Stimulated activated CD4-positive, alpha-beta T cell treated with anti-CD3 and anti-CD28 coated beads, Interleukin-2, amount 100 ng/mL, for 4 hours (primary cell): Measurements from ENCODE around the gene CMYA5.
"Not testable (repeated sequence)": the region's sequence is repeated elsewhere in the genome, so short reads cannot be mapped to it uniquely, and the experiment has no call there.

Source experiments
- DNase-seq: peaks from one replicate; pipeline ENCODE4 v3.0.0-alpha.2; 2020; ENCODE audit warnings: low read depth

Gene CMYA5

DNA sequence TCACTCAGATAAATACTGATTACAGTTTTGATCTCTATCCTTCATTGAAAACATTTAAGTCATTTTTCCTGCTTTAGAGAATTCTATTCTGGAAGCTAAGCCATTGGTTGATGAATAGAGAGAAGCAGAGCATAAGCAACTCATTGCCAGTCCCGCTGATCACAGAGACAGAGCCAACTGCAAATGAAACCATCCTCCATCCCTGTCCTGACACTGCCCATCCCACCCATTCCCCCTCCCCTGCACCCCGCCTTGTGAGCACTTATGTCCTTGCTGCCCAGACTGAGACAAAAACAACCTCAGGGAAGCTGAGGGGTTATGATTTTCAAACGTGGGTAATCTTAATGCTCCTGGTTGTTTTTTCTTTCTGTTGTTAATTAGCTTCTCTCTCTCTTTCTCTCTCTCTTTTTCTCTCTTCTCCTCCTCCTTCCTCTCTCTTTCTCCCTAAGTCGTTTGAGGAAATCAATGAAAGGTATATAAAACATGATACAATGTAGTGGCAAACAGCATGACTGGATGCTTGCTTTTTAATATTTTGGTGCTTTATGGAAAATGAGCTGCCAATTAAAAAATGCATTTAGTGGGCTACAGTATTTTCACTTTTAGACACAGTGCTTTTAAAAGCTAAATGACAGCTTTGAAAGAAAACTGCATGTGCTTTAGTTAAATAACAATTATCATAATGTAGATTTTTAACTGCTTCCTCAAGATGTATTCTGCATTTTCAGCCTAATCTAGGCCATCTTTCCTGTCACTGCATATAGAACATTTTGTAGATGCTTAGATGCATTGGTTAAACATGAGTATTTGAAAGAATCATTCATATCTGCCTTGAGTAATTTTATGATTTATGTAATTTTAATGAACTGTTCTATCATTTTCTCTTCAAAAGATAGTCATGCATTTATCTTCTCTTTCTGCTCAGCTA, 57.3 kb downstream of the CMYA5 start:
- DNase-seq: no peak

- DNase-seq: no peak
Measured at GRCh38 chr5:79750611-79751510, 61.2 kb downstream of the CMYA5 start.

GRCh38 chr5:79753092-79753491, 63.5 kb downstream of the CMYA5 start:
- DNase-seq: no peak

- DNase-seq: no peak
Measured at GRCh38 chr5:79753877-79754645, 64.4 kb downstream of the CMYA5 start.

GRCh38 chr5:79754865-79755555, 65.4 kb downstream of the CMYA5 start:
- no peak for DNase-seq

GRCh38 chr5:79756076-79756475, 66.4 kb downstream of the CMYA5 start:
- DNase-seq: no peak

DNA sequence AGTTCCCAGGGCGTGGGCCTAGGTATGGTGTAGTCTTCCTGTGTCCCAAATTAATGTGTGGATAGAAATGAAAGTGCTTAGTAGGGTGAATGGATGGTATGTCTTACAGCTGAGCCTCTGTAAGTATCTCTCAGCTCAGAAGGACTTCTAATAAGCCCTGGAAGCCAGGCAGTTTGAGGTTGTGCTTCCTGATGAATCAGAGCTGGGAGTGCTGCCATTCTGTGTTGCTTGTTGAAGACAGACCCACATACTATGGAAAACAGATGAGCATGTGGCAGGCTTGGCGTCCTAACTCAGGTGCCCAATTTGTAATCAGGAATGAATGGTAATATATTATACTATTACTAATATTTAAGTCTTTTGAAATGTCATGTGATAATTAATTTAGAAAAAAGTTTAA, 69.8 kb downstream of the CMYA5 start:
- no peak for DNase-seq

DNA sequence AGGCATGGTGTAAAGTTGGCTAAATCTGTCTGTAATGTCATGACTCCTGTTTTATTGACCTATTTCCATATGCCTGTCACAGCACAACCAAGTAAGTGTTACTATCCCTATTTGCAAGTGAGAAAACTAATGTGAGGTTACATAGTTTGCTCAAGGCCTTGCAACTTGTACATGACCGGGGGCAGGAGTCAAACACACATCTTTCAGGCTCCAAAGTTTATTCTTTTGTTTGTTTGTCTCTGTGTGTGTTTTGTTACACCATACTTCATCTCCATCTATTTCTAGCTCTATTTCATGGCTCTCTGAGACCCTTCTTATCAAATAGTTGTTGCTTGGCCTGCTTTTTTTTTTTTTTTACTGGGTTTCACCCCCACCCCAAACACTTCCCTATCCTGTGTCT, 70.2 kb downstream of the CMYA5 start:
- no peak for DNase-seq

GRCh38 chr5:79762929-79763328, 73.3 kb downstream of the CMYA5 start:
- no peak for DNase-seq

DNA sequence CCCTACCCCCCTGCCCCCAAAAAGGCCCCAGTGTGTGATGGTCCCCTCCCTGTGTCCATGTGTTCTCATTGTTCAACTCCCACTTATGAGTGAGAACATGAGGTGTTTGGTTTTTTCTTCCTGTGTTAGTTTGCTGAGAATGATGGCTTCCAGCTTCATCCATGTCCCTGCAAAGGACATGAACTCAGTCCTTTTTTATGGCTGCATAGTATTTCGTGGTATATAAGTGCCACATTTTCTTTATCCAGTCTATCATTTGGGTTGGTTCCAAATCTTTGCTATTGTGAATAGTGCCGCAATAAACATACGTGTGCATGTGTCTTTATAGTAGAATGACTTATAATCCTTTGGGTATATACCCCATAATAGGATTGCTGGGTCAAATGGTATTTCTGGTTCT, 74.5 kb downstream of the CMYA5 start:
- DNase-seq: not testable (repeated sequence)

DNA sequence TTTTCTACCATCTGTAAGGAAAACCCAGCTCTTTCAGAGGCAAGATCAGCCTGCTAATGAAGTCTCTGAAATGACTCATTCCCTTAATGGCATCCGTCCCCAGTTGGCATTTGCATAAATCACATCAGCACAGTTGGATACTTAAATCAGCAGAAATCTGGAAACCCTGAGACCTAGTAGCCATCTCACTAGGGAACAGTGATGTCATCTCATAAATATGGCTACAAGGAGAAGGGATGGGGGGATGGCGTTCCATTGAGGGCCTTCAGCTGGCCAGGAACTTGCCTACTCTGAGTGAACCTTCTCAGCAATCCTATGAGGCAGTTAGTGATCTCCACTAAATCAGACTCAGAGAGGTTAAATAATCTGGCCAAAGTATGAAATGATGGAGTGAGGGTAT, 81.8 kb downstream of the CMYA5 start:
- DNase-seq: no peak

DNA sequence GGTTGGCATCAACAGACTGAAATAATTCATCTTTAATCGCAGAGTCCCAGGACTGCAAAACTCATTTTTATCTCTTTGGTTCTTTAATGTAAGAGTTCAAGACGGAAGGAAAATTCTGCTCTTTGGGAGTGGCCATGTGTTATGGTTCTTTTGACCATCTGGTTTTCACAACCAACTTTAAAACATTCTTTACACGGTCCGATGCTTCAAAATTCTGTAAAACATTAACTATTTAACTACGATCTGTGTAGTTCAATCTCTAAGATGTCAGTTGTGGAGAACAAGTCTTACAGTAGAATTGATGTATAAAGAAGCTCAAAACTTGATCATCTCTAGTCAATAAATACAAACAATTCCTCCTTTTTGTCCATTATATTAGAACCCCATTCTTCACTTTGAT, 83.0 kb downstream of the CMYA5 start:
- no peak for DNase-seq

DNA sequence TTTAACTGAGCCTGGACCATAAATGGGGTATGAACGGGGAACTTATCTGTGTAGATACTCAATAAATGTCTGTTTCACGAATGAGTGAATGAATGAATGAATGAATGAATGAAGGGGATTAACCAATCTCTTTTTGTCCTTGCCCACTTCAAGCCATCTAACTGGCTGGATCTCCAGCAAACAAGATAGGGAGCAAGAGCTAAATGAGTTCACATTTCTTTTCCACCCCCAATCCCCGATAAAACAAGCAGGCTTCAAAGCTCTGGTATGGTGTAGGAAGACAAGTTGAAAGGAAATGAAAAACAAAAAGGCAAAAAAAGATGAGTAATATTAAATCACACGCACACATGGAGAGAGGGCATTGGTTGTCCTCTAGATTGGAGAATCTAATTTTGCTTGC, 84.0 kb downstream of the CMYA5 start:
- no peak for DNase-seq

- DNase-seq: no peak
Measured at GRCh38 chr5:79774171-79774854, 84.7 kb downstream of the CMYA5 start.

- DNase-seq: no peak
Measured at GRCh38 chr5:79774855-79775237, 85.2 kb downstream of the CMYA5 start.

DNA sequence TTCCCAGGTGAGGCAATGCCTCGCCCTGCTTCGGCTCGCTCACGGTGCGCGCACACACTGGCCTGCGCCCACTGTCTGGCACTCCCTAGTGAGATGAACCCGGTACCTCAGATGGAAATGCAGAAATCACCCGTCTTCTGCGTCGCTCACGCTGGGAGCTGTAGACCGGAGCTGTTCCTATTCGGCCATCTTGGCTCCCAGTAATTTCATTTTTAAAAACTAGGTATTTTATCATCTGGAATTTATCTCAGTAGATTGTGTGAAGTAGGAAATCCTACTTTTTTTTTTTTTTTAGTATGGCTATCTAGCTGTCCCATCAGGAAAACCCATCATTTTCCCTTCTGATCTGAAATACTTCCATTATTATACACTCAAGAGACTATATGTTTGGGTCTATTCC, 95.1 kb downstream of the CMYA5 start:
- DNase-seq: not testable (repeated sequence)

GRCh38 chr5:79785983-79786382, 96.3 kb downstream of the CMYA5 start:
- no peak for DNase-seq

DNA sequence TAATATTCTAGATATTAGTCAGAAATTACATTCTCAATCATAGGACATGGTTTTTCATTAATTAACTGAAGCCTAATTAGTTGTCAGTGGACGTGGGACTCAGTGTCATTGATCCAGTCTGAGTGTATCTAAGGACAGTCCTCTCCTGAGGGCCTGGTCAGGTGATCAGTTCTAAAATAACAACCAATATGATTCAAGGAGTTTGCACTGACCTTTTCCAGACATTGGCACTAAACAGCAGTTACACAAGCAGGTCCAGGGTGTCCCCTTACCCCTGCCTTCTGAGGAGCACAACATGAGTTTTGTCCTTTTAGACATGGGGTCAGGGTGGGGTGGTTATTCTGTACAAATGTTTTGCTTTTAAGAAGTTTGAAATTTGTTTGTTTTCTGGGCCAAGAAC, 97.8 kb downstream of the CMYA5 start:
- DNase-seq: no peak

GRCh38 chr5:79791843-79792242, 102.2 kb downstream of the CMYA5 start:
- DNase-seq: no peak

GRCh38 chr5:79792463-79792862, 102.8 kb downstream of the CMYA5 start:
- DNase-seq: no peak

- DNase-seq: no peak
Measured at GRCh38 chr5:79793304-79793703, 103.7 kb downstream of the CMYA5 start.
